Measurements from ENCODE around the gene C16orf92.
"Not testable (repeated sequence)": the region's sequence is repeated elsewhere in the genome, so short reads cannot be mapped to it uniquely, and the experiment has no call there.

The C16orf92 gene

GRCh38 chr16:30027588-30028437 lies 4.8 kb downstream of the C16orf92 start:
- DNase-seq (ENCODE audit: low read depth) = no peak

- no peak for DNase-seq (ENCODE audit: low read depth)
Measured at GRCh38 chr16:30028438-30029076, 5.6 kb downstream of the C16orf92 start.

GRCh38 chr16:30030011-30030685 lies 7.2 kb downstream of the C16orf92 start:
- no peak for DNase-seq (ENCODE audit: low read depth)

- no peak for DNase-seq (ENCODE audit: low read depth)
Measured at GRCh38 chr16:30030841-30031413, 7.9 kb downstream of the C16orf92 start, which contains the start of gene TLCD3B. Gene TLCD3B (minus strand): TSS chr16:30031271. CDS start chr16:30030527, 744 bp downstream.

- DNase-seq (ENCODE audit: low read depth) = no peak
Measured at GRCh38 chr16:30031477-30031918, 8.5 kb downstream of the C16orf92 start.

- DNase-seq (ENCODE audit: low read depth) = peak; percentile 48
Measured at GRCh38 chr16:30032083-30032819, 9.3 kb downstream of the C16orf92 start.

GRCh38 chr16:30033270-30033669 lies 10.3 kb downstream of the C16orf92 start:
- no peak for DNase-seq (ENCODE audit: low read depth)

- no peak for DNase-seq (ENCODE audit: low read depth)
Measured at GRCh38 chr16:30040221-30040620, 17.2 kb downstream of the C16orf92 start.

GRCh38 chr16:30040690-30041089 lies 17.7 kb downstream of the C16orf92 start:
- DNase-seq (ENCODE audit: low read depth) = not testable (repeated sequence)

- DNase-seq (ENCODE audit: low read depth) = peak; percentile 41
Measured at GRCh38 chr16:30041841-30042240, 18.8 kb downstream of the C16orf92 start.

- no peak for DNase-seq (ENCODE audit: low read depth)
Measured at GRCh38 chr16:30046178-30046577, 23.2 kb downstream of the C16orf92 start.

GRCh38 chr16:30046588-30046987 lies 23.6 kb downstream of the C16orf92 start:
- no peak for DNase-seq (ENCODE audit: low read depth)

- DNase-seq (ENCODE audit: low read depth) = no peak
Measured at GRCh38 chr16:30049871-30050270, 26.9 kb downstream of the C16orf92 start.

GRCh38 chr16:30051518-30051917 lies 28.5 kb downstream of the C16orf92 start:
- peak; percentile 87 for DNase-seq (ENCODE audit: low read depth)

- DNase-seq (ENCODE audit: low read depth) = peak; percentile 90
Measured at GRCh38 chr16:30052671-30053372, 29.8 kb downstream of the C16orf92 start.

GRCh38 chr16:30053376-30054015 lies 30.5 kb downstream of the C16orf92 start:
- DNase-seq (ENCODE audit: low read depth) = peak; percentile 34

GRCh38 chr16:30054451-30054850 lies 31.5 kb downstream of the C16orf92 start:
- no peak for DNase-seq (ENCODE audit: low read depth)

GRCh38 chr16:30054959-30055553 lies 32.1 kb downstream of the C16orf92 start:
- DNase-seq (ENCODE audit: low read depth) = no peak

- DNase-seq (ENCODE audit: low read depth) = no peak
Measured at GRCh38 chr16:30060346-30060745, 37.3 kb downstream of the C16orf92 start.

All from iris pigment epithelial cell (primary cell).